Kasumi-1 (cell line): ENCODE measurements around the gene NBPF8.
"Not testable (repeated sequence)": the region's sequence is repeated elsewhere in the genome, so short reads cannot be mapped to it uniquely, and the experiment has no call there.

Source experiments
- DNase-seq, 2 experiments: peaks; one replicate each; lab custom pipeline; 2025; lab: John Stamatoyannopoulos, UW

NBPF8 gene, protein sequence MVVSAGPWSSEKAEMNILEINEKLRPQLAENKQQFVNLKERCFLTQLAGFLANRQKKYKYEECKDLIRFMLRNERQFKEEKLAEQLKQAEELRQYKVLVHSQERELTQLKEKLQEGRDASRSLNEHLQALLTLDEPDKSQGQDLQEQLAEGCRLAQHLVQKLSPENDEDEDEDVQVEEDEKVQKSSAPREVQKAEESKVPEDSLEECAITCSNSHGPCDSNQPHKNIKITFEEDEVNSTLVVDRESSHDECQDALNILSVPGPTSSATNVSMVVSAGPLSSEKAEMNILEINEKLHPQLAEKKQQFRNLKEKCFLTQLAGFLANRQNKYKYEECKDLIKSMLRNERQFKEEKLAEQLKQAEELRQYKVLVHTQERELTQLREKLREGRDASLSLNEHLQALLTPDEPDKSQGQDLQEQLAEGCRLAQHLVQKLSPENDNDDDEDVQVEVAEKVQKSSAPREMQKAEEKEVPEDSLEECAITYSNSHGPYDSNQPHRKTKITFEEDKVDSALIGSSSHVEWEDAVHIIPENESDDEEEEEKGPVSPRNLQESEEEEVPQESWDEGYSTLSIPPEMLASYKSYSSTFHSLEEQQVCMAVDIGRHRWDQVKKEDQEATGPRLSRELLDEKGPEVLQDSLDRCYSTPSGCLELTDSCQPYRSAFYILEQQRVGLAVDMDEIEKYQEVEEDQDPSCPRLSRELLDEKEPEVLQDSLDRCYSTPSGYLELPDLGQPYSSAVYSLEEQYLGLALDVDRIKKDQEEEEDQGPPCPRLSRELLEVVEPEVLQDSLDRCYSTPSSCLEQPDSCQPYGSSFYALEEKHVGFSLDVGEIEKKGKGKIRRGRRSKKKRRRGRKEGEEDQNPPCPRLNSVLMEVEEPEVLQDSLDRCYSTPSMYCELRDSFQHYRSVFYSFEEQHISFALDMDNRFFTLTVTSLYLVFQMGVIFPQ

DNA sequence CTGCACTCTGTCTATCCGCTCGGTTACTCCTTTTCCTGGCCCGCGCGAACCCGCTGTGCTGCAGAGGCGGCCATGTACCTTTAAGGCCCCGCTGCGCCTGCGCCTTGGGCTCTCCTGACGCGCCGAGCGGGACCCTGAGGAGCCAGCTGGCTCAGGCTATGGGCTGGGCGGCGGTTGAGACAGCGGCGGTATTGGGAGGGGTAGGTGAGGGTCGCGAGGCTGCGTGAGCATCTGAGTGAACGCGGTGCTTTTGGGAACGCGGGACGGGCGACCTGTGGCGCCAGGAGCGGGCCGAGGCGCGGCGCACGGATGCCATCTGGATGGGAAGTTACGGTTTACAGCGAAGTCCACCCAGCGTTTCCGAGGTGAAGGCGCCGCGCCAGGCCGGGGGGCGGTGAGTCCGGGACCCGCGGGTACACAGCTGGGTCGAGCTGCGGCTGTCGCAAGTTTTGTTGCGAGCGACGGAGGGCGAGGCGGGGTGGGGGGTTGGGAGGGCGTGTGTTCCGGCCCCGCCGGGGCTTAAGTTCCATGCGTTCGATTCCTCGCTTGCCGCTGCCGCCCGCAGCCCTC lies at the start of gene NBPF8:
TSS of gene NBPF8 (plus strand) at position 125 of the 570 bp plus-strand sequence. CDS start 21,488 bp downstream, outside the sequence.
- peak; percentile 13 to 19 for DNase-seq

DNA sequence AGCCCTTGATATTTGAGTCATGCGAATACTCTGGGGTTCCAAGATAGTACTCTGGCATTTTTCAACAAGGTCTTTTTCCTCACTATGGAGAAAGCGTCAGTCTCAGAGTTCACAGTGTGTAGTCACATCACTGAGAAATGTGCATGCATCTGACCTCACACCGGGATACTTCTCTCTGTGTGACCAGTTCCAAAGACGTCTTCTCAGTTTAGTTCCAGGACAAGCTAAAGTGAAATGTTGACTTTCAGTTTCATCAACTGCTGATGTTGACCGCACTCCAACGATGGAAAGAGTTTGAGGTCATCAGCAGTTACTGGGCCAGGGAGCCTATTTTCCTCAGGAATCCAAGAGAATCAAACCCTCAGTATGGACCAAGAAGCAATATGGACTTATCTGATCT lies 47.1 kb upstream of the NBPF8 start:
- DNase-seq, result not testable (repeated sequence)

DNA sequence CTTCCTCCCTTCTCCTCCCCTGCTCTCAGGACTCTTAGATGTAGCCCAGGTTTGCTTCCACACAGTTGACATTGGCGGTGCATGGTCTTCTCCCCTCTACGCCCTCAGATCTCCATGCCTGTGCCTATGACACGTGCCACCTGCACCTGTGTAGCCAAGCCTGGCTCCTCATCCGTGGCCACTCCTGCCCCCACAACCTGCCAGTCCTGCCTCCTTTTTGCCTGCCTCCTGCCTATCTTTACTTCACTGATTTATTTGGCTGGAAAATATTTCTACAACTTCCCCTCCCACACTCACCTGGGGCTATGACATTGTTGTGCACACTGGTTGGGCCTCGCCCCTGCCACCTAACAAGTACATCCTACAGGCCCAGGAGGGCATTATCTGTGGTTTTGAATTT lies 28.2 kb upstream of the NBPF8 start:
- not testable (repeated sequence) for DNase-seq

DNA sequence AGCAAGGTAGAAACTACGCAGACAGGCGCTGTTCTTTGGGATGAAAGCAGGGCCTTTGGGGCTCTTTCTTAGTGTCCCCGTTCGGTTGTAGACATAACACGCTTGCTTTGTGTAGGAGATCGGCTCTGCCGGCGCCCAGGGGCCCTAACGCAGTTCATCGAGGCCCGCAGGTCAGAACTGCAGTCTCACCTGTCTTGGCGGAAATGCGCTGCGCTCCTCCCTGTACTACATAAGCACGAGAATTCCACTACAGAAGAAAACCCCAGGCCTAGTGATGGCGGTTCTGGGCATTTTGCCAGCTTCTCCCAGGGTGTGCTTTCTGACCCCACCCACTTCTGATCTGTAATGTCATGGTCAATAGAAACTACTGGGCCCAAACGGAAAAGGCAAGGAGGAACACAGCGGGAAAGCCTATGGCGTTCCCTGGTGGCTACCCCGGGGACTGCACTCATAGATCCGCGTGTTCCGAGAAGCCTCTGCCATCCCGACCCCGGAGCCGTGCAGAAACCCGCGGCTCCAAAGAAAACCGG lies 26.2 kb upstream of the NBPF8 start:
- not testable (repeated sequence) for DNase-seq

DNA sequence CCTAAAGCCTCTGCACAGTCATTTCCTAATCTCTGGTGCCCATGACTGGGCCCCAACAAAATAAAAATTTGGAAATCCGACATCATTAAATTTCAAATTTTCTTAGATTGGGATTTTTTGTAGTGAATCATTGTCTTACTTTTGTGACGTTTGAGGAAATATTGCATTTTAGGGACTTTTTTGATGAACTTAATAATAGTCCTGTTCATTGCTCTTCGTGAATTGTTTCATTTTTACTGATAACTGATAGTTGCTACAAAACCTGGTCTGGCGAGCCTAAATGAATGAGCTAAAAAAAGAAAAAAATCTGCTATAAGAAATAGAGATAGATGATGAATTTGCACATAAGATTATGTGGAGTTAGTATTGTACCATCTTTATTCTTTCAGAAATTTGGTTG lies 23.5 kb upstream of the NBPF8 start:
- DNase-seq, result not testable (repeated sequence)

DNA sequence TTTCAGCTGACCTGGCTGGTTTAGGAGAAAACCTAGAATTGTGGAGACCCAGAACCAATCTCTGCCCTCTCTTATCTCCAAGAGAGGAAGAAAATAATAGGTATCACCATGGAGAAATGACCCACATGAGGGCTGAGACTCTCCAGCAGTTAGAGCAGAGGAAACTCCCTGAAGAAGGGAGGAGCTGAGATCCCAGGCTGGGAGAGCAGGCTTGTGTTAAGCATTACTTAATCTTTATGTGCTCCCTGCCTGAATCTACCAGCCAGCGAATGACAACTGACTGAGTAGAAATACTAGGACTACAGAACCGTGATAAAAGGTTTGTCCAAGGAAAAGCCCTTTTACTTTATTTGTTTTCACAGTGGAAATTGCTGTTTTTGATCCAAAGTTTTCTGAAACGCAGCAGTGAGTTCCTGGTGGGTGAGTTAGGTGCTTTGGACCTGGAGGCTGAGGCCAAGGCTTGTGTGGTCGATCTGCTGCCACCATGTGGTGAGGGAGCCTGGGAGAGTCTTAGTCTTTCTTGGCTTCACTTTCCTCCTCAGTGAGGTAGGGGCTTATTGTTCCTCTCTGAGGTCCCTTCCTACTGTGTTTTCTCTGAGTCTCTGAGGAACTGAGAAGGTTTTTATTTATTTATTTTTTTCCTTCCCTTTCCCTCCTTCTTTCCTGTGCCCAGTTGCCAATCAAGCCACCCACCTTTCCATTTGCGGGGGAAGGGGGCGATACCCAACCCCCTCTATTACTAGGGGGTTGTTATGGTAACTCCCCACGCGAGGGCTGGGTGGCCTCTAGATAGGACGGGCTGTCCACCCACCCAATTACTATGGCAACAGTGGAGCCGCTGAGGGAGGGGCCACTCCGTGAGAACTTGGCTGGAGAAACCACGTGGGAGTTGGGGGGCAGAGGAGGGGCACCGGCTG lies 21.3 kb upstream of the NBPF8 start:
- not testable (repeated sequence) for DNase-seq

DNA sequence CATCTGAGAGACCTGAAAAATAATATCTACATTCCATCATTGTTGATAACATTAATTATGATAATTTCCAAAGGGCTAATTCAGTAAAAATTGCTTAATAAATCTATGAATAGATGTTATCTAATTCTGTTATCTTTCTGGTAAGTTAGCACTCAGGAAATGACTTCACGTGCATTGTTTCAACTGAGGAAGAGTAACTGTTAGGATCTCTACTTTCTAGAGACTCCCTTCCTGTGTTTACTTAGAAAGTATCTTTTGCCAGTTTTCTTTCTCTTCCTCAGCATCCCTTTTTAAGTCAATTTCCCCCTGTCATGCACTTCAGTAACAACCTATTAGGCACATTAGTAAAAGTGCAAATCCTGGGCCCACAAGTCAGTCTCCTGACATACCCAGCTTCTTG lies 9.5 kb upstream of the NBPF8 start:
- DNase-seq, result not testable (repeated sequence)

DNA sequence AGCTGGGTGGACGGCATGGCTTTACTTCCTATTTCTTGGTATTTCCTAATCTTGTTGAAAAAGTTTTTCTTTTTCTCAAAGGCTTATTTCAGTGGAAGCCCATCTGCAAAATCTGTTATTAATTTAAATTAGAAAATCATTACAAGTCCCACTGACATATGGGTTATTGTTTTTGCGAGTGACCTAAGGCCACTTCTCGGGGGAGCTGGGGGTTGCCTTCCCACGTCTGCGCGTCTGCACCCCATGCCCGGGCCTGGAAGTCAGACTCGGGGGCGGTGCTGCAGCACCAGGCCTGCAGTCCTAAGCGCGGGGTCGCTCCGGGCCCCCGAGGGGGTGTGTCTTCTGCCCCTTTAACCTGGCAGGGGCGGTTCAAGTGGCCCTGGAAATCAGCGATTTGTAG lies 384 bp upstream of the NBPF8 start:
- not testable (repeated sequence) for DNase-seq

DNA sequence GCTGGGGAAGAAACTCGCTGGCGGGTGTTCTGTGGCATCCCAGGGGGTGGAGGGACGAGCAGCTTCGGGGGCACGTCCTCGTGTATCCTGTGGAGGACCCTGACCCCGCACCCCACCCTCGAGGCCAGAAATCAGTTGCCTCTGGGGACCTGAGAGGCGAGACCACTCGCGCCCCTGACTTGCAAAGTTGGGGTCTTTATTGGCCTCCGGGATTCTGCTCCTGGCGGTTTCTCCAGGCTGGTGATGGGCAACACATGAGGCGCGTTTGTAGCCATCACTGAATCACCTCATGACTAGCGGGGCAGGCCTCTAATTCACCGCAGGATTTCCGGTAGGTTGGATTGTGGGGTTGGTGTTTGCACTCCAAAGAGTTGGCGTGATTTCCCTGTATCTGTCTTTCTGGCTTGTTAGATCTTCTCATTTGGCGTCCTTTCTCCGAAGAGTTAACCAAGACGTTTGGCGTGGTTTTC lies 692 bp downstream of the NBPF8 start:
- DNase-seq, result not testable (repeated sequence)

DNA sequence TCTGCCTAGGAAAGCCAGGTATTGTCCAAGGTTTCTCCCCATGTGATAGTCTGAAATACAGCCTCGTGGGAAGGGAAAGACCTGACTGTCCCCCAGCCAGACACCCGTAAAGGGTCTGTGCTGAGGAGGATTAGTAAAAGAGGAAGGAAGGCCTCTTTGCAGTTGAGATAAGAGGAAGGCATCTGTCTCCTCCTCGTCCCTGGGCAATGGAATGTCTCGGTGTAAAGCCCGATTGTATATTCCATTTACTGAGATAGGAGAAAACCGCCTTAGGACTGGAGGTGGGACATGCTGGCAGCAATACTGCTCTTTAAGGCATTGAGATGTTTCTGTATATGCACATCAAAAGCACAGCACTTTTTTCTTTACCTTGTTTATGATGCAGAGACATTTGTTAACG lies 10.2 kb downstream of the NBPF8 start:
- DNase-seq, result not testable (repeated sequence)

DNA sequence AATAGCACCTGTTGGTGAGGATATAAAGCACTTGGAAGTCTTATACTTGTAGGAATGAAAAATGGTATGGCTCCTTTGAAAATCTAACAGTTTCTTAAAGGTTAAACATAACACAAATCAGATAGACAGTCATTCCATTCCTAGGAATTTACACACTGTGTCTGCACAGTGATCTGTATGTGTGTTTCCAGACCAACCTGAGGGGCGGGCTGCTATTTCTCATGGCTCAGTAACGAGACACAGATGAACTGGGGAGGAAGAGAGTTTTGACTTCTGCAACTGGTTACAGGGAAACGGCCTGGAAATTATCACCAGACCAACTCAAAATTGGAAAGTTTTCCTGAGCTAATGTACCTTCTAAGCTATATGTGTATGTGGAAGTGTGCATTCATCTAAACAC lies 16.8 kb downstream of the NBPF8 start:
- not testable (repeated sequence) for DNase-seq

DNA sequence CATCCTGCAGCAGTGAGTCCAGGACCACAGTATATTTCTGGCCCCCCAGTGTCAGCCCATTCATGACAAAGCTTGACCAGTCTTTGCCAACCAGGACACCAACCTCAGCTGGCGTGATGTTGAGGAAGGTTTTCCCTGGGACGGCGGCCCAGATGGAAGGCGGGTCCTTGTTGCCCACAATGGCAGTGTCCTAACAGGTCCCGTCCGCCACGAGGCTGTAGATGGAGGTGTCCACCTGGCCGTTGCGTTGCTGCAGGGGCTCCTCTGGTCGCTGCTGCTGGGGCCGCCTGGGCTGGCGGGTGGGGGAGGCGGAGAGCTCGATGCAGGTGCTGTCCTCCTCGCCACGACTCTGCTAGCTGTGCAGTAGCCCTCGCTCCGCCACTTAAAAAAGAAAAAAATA lies 19.0 kb downstream of the NBPF8 start:
- DNase-seq, result not testable (repeated sequence)

DNA sequence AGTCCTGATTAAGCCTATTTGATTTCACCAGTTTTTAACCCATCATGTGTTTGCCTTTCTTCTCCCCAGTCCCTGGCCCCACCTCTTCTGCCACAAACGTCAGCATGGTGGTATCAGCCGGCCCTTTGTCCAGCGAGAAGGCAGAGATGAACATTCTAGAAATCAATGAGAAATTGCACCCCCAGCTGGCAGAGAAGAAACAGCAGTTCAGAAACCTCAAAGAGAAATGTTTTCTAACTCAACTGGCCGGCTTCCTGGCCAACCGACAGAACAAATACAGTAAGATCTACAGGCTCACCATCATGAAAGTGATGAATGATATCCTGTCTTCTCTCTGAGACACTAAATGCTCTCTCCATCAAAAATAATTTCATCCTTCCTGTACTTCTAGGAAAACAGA lies 34.3 kb downstream of the NBPF8 start:
- DNase-seq, result not testable (repeated sequence)
